Epidermal melanocyte (primary cell): ENCODE results near the gene TLR1.
"Not testable (repeated sequence)": the region's sequence is repeated elsewhere in the genome, so short reads cannot be mapped to it uniquely, and the experiment has no call there.

Experiments
- DNase-seq: peaks from one replicate; pipeline ENCODE4 v3.0.0; 2011; ENCODE audit warnings: low spot score; ENCODE audit not compliant: insufficient read length

Gene TLR1

GRCh38 chr4:38804654-38805295 lies at the start of gene TLR1:
TSS of gene TLR1 (minus strand) at chr4:38804791. CDS start at chr4:38798831, 5,960 bp downstream.
- DNase-seq: no peak

GRCh38 chr4:38846015-38846414 lies 41.4 kb upstream of the TLR1 start:
- DNase-seq: no peak

- DNase-seq: no peak
Observed at GRCh38 chr4:38842994-38843393, 38.4 kb upstream of the TLR1 start.

- no peak for DNase-seq
Observed at GRCh38 chr4:38837849-38838248, 33.3 kb upstream of the TLR1 start.

- DNase-seq: no peak
Observed at GRCh38 chr4:38837334-38837733, 32.7 kb upstream of the TLR1 start.

GRCh38 chr4:38834570-38834969 lies 30.0 kb upstream of the TLR1 start:
- no peak for DNase-seq

GRCh38 chr4:38832624-38833528 lies 28.3 kb upstream of the TLR1 start:
- no peak for DNase-seq

GRCh38 chr4:38832206-38832605 lies 27.6 kb upstream of the TLR1 start:
- DNase-seq: no peak

- no peak for DNase-seq
Observed at GRCh38 chr4:38831653-38832052, 27.1 kb upstream of the TLR1 start.

GRCh38 chr4:38829237-38829636 lies 24.6 kb upstream of the TLR1 start:
- DNase-seq: peak; percentile 73

GRCh38 chr4:38823766-38824165 lies 19.2 kb upstream of the TLR1 start:
- no peak for DNase-seq

- no peak for DNase-seq
Observed at GRCh38 chr4:38822748-38823303, 18.2 kb upstream of the TLR1 start.

- DNase-seq: no peak
Observed at GRCh38 chr4:38821739-38822138, 17.1 kb upstream of the TLR1 start.

- DNase-seq: peak; percentile 86
Observed at GRCh38 chr4:38820329-38821061, 15.9 kb upstream of the TLR1 start.

- DNase-seq: no peak
Observed at GRCh38 chr4:38819569-38819968, 15.0 kb upstream of the TLR1 start.

- no peak for DNase-seq
Observed at GRCh38 chr4:38818441-38818976, 13.9 kb upstream of the TLR1 start.

- no peak for DNase-seq
Observed at GRCh38 chr4:38815885-38816782, 11.5 kb upstream of the TLR1 start.

- no peak for DNase-seq
Observed at GRCh38 chr4:38814386-38814785, 9.8 kb upstream of the TLR1 start.

- no peak for DNase-seq
Observed at GRCh38 chr4:38811297-38811696, 6.7 kb upstream of the TLR1 start.

GRCh38 chr4:38807462-38807861 lies 2.9 kb upstream of the TLR1 start:
- DNase-seq: not testable (repeated sequence)
